Glutamatergic neuron (in vitro differentiated cells): Measurements from ENCODE around the gene GLIPR2. TPM values are rescaled to one million over a fixed set of nuclear protein-coding genes. Genes with fewer than 3 reads are reported as not detected.

Source experiments
- DNase-seq: peaks from one replicate; pipeline ENCODE4 v3.0.0; 2022
- H3K27ac Mint-ChIP-seq: one replicate; pipeline ENCODE4 v1.8.0; 2020; ENCODE audit warnings: mild to moderate bottlenecking, mixed read lengths, inconsistent platforms; ENCODE audit not compliant: unreplicated experiment
- H3K27me3 Mint-ChIP-seq: one replicate; pipeline ENCODE4 v1.8.0; 2020; ENCODE audit warnings: mild to moderate bottlenecking, moderate library complexity, mixed read lengths, inconsistent platforms; ENCODE audit not compliant: unreplicated experiment
- H3K36me3 Mint-ChIP-seq: one replicate; pipeline ENCODE4 v1.8.0; 2020; ENCODE audit warnings: mild to moderate bottlenecking, mixed read lengths, inconsistent platforms; ENCODE audit not compliant: unreplicated experiment
- H3K4me1 Mint-ChIP-seq: one replicate; pipeline ENCODE4 v1.8.0; 2020; ENCODE audit warnings: mild to moderate bottlenecking, low read depth, mixed read lengths, inconsistent platforms; ENCODE audit not compliant: unreplicated experiment
- H3K4me3 Mint-ChIP-seq: one replicate; pipeline ENCODE4 v1.8.0; 2020; ENCODE audit warnings: mild to moderate bottlenecking, mixed read lengths, inconsistent platforms; ENCODE audit not compliant: unreplicated experiment
- H3K9me3 Mint-ChIP-seq: one replicate; pipeline ENCODE4 v1.8.0; 2020; ENCODE audit warnings: mild to moderate bottlenecking, moderate library complexity, mixed read lengths, inconsistent platforms; ENCODE audit not compliant: unreplicated experiment
- CTCF ChIP-seq: fragments of 200-600 bp; sonication (generic); IDR thresholded peaks from one replicate; pipeline ENCODE4 v1.5.0; 2021; ENCODE audit not compliant: partially characterized antibody, unreplicated experiment
- total RNA-seq: library from RNA; stranded (reverse); fragmentation: NEBNext Ultra II Directional; extraction: Animal tissue kit (Norgen Biotek cat#: 25700); gene quantifications from one replicate; pipeline ENCODE4 v1.2.1, GENCODE V29; 2021; ENCODE audit not compliant: unreplicated experiment

Gene GLIPR2
- total RNA-seq, 1 donor from 2014 or later, result 84.4 TPM

- Mint-ChIP-seq H3K4me3 (no peak overlapping the region), H3K9me3 (no peaks in the 10 kb centered on the region), H3K27me3 (peaks cover 1% of the 10 kb centered on the region), H3K36me3 (peaks cover 2% of the 10 kb centered on the region), H3K27ac (no peak overlapping the region), H3K4me1 (peaks cover 7% of the 10 kb centered on the region)
- no peak for TF ChIP-seq CTCF
- DNase-seq, result no peak
Measured at GRCh38 chr9:36116593-36116992, 19.9 kb upstream of the GLIPR2 start.

GRCh38 chr9:36118201-36118600, 18.3 kb upstream of the GLIPR2 start:
- DNase-seq, result no peak
- H3K36me3 Mint-ChIP-seq, result peaks cover 9% of the 10 kb centered on the region
- no peak for TF ChIP-seq CTCF
- no peaks in the 10 kb centered on the region for H3K9me3 Mint-ChIP-seq
- no peak overlapping the region for H3K27ac Mint-ChIP-seq
- H3K27me3 Mint-ChIP-seq, result peaks cover 1% of the 10 kb centered on the region
- peaks cover 7% of the 10 kb centered on the region for H3K4me1 Mint-ChIP-seq
- no peak overlapping the region for H3K4me3 Mint-ChIP-seq

GRCh38 chr9:36118706-36119105, 17.8 kb upstream of the GLIPR2 start:
- no peak for DNase-seq
- Mint-ChIP-seq H3K36me3 (peaks cover 9% of the 10 kb centered on the region), H3K27ac (no peak overlapping the region), H3K4me3 (no peak overlapping the region), H3K4me1 (peaks cover 7% of the 10 kb centered on the region), H3K9me3 (no peaks in the 10 kb centered on the region), H3K27me3 (peaks cover 1% of the 10 kb centered on the region)
- TF ChIP-seq CTCF, result no peak

GRCh38 chr9:36119476-36119875, 17.1 kb upstream of the GLIPR2 start:
- H3K9me3 Mint-ChIP-seq, result no peaks in the 10 kb centered on the region
- H3K27me3 Mint-ChIP-seq, result peaks cover 3% of the 10 kb centered on the region
- H3K36me3 Mint-ChIP-seq, result peaks cover 9% of the 10 kb centered on the region
- peak overlapping the region; percentile 59 for H3K27ac Mint-ChIP-seq
- peaks cover 7% of the 10 kb centered on the region for H3K4me1 Mint-ChIP-seq
- DNase-seq, result no peak
- TF ChIP-seq CTCF, result no peak
- H3K4me3 Mint-ChIP-seq, result no peak overlapping the region

- Mint-ChIP-seq H3K27ac (no peak overlapping the region), H3K9me3 (no peaks in the 10 kb centered on the region), H3K4me3 (no peak overlapping the region), H3K36me3 (peaks cover 9% of the 10 kb centered on the region), H3K27me3 (peaks cover 6% of the 10 kb centered on the region), H3K4me1 (peaks cover 7% of the 10 kb centered on the region)
- no peak for DNase-seq
- TF ChIP-seq CTCF, result no peak
Measured at GRCh38 chr9:36120705-36121104, 15.8 kb upstream of the GLIPR2 start.
